ENCODE measurements around the gene DOCK2. TPM values are rescaled to one million over a fixed set of nuclear protein-coding genes. Genes with fewer than 3 reads are reported as not detected.
"Not testable (repeated sequence)": the region's sequence is repeated elsewhere in the genome, so short reads cannot be mapped to it uniquely, and the experiment has no call there.

Gene DOCK2
- total RNA-seq, 2 experiments from 2014 or later: 161 to 205 TPM

DNA sequence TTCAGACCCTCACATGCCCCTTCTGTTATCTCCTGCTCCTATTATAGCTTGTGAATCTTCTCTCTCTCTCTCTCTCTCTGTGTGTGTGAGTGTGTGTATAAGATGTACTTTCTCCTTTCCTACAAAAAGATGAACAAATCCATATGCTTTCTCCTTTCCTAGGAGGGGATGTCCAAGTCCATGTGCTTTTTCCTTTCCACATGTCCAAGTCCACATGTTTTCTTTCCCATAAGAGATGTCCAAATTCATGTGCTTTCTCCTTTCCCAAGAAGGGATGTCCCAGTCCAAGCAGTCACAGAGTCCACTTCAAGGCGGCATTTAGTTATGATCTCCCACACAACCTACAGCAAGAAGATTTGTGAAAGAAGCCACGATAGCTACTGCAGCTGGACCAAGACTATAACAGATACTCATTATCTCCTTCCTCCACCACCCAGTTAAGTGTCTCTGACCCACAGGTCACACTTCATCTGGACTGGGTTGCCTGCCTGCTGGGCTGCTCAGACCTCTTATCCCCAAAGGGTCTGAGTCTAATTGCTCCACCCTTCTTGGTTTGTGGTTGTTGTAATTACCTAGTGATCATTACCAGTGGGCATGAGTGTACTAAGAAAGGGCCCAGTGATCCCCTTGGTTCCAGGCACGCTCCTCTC, 450.2 kb downstream of the DOCK2 start:
- Histone ChIP-seq H3K79me2 (ENCODE audit: insufficient read depth, low read depth, low read length) (no peaks in the 10 kb centered on the region), H3K36me3 (ENCODE audit: insufficient read depth, low read length) (peaks cover 46% of the 10 kb centered on the region), H3K4me1 (ENCODE audit: insufficient read depth, low read length, poor library complexity, severe bottlenecking) (no peaks in the 10 kb centered on the region), H2AFZ (ENCODE audit: low read length) (no peak overlapping the region), H3K9me3 (ENCODE audit: low read length) (no peaks in the 10 kb centered on the region), H3K4me3 (ENCODE audit: low read depth, low read length, poor library complexity, severe bottlenecking) (no peak overlapping the region), H4K20me1 (ENCODE audit: insufficient read depth, low read length) (no peaks in the 10 kb centered on the region), H3K4me2 (ENCODE audit: low read length) (no peak overlapping the region), H3K9me2 (ENCODE audit: insufficient read depth, low read length) (no peaks in the 10 kb centered on the region), H3K27ac (ENCODE audit: low read depth, low read length, poor library complexity, severe bottlenecking) (no peak overlapping the region)
- ChIA-PET POLR2A (no interaction called here), CTCF (ENCODE audit: unreplicated experiment) (no interaction called here)
- intact Hi-C loops (cut with micrococcal nuclease; ENCODE audit: unreplicated experiment): no loop called here
- TF ChIP-seq, protein P1, sequence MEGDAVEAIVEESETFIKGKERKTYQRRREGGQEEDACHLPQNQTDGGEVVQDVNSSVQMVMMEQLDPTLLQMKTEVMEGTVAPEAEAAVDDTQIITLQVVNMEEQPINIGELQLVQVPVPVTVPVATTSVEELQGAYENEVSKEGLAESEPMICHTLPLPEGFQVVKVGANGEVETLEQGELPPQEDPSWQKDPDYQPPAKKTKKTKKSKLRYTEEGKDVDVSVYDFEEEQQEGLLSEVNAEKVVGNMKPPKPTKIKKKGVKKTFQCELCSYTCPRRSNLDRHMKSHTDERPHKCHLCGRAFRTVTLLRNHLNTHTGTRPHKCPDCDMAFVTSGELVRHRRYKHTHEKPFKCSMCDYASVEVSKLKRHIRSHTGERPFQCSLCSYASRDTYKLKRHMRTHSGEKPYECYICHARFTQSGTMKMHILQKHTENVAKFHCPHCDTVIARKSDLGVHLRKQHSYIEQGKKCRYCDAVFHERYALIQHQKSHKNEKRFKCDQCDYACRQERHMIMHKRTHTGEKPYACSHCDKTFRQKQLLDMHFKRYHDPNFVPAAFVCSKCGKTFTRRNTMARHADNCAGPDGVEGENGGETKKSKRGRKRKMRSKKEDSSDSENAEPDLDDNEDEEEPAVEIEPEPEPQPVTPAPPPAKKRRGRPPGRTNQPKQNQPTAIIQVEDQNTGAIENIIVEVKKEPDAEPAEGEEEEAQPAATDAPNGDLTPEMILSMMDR (conservative IDR thresholded peaks at IDR 0.05; ENCODE audit: low read length): no peak
- TF ChIP-seq EZH2phosphoT487 (IDR thresholded peaks at IDR 0.05; ENCODE audit: borderline replicate concordance, low read depth, low read length): no peak
- BruUV-seq (replicated peaks): no TSS peak
- DNase-seq (ENCODE audit: low spot score): no peak

- Histone ChIP-seq H3K9me2 (ENCODE audit: insufficient read depth, low read length) (no peaks in the 10 kb centered on the region), H3K4me3 (ENCODE audit: low read depth, low read length, poor library complexity, severe bottlenecking) (no peak overlapping the region), H2AFZ (ENCODE audit: low read length) (no peak overlapping the region), H3K27ac (ENCODE audit: low read depth, low read length, poor library complexity, severe bottlenecking) (no peak overlapping the region), H3K79me2 (ENCODE audit: insufficient read depth, low read depth, low read length) (no peaks in the 10 kb centered on the region), H3K36me3 (ENCODE audit: insufficient read depth, low read length) (peaks cover 3% of the 10 kb centered on the region; the same call in 1 of the 2 replicates), H3K4me1 (ENCODE audit: insufficient read depth, low read length, poor library complexity, severe bottlenecking) (no peaks in the 10 kb centered on the region), H4K20me1 (ENCODE audit: insufficient read depth, low read length) (no peaks in the 10 kb centered on the region), H3K9me3 (ENCODE audit: low read length) (no peaks in the 10 kb centered on the region), H3K4me2 (ENCODE audit: low read length) (no peak overlapping the region)
- no peak for DNase-seq (ENCODE audit: low spot score)
- intact Hi-C loops (cut with micrococcal nuclease; ENCODE audit: unreplicated experiment): no loop called here
- BruUV-seq (replicated peaks): no TSS peak
- ChIA-PET POLR2A (no interaction called here), CTCF (ENCODE audit: unreplicated experiment) (no interaction called here)
- TF ChIP-seq, protein P1 (conservative IDR thresholded peaks at IDR 0.05; ENCODE audit: low read length): no peak
- no peak for TF ChIP-seq EZH2phosphoT487 (IDR thresholded peaks at IDR 0.05; ENCODE audit: borderline replicate concordance, low read depth, low read length)
These were observed 455.5 kb downstream of the DOCK2 start for GRCh38 chr5:170092455-170093101.

GRCh38 chr5:170094329-170094728, 457.3 kb downstream of the DOCK2 start:
- H3K79me2 ChIP-seq (ENCODE audit: insufficient read depth, low read depth, low read length); BruUV-seq (replicated peaks); H2AFZ ChIP-seq (ENCODE audit: low read length); DNase-seq (ENCODE audit: low spot score); H3K4me3 ChIP-seq (ENCODE audit: low read depth, low read length, poor library complexity, severe bottlenecking); H4K20me1 ChIP-seq (ENCODE audit: insufficient read depth, low read length); CTCF ChIA-PET (ENCODE audit: unreplicated experiment); H3K4me1 ChIP-seq (ENCODE audit: insufficient read depth, low read length, poor library complexity, severe bottlenecking); H3K4me2 ChIP-seq (ENCODE audit: low read length); H3K9me2 ChIP-seq (ENCODE audit: insufficient read depth, low read length); H3K27ac ChIP-seq (ENCODE audit: low read depth, low read length, poor library complexity, severe bottlenecking); H3K9me3 ChIP-seq (ENCODE audit: low read length); H3K36me3 ChIP-seq (ENCODE audit: insufficient read depth, low read length); intact Hi-C loops (cut with micrococcal nuclease; ENCODE audit: unreplicated experiment): not testable (repeated sequence)
- POLR2A ChIA-PET: interaction anchor here (0.6 kb wide), 1 partner anchor 172 kb away, joined by 7 read pairs; no protein-coding TSS in a partner anchor

Data from OCI-LY7 (cell line).